ENCODE results near the gene SUCLG2.
A peak's percentile ranks its signal among the peaks of the same experiment; 100 is the strongest.

Gene SUCLG2

DNA sequence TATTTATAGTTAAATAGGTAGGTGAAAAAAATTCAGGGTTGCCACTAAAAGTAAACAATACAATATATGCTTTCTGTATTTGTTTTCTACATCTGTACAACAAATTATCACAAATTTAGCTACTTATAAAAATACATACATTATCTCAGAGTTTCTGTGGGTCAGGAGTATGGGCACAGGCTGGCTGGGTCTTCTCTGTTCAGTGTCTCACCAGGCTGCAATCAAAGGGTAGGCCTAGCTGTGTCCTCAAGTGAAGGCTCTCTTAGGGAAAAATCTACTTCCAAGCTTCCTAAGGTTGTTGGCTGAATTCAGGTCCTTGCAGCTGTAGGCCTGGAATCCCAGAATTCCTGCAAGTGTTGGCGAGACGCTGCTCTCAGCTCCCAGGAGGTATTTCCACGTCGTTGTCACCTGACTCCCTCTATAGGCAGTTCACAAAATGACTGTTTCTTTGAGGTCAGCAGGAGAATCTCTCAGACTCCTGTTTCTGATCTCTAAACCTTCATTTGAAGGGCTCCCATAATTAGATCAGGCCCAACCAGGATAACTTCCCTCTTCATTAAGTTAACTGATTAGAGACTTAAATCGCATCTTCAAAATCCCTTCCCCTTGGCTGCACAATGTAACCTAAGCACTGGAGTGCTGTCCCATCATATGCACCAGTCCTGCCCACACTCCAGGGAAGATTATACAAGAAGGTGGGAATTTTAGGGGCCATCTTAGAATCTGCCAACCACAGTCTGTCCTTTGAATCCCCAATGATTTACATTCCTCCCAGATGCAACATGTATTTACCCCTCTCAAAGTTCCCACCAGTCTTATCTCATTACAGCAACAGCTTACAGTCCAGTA is 296.6 kb downstream of the SUCLG2 start:
- DNase-seq: peak; percentile 6 to 11
- no peak for TF ChIP-seq GATA1 (IDR thresholded peaks at IDR 0.05; ENCODE audit: low read depth, low read length)
- no peak for TF ChIP-seq POLR2A (IDR thresholded peaks at IDR 0.05; ENCODE audit: low read length)

DNA sequence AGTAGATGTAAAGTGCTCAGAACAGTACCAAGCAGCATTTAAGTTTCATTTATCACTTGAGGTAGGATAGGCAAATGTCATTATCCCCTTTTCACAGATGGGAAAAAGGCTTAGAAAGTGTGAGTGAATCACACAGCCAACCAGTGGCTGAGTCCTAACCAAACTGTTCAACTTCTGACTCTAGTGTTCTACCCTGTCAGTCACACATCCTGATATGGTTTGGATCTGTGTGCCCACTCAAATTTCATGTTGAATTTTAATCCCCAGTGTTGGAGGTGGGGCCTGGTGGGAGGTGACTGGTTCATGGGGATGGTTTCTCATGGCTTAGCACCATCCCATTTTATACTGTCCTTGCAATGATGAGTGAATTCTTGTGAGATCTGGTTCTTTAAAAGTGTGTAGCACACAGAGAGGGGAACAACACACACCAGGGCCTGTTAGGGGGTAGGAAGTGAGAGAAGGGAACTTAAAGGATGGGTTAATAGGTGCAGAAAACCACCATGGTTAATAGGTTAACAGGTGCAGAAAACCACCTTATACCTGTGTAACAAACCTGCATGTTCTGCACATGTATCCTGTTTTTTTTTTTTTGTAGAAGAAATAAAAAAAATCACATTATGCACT is 304.7 kb downstream of the SUCLG2 start:
- DNase-seq: no peak
- TF ChIP-seq GATA1 (IDR thresholded peaks at IDR 0.05; ENCODE audit: low read depth, low read length) (no peak), POLR2A (IDR thresholded peaks at IDR 0.05; ENCODE audit: low read length) (no peak)

GRCh38 chr3:67346081-67346480 is 308.3 kb downstream of the SUCLG2 start:
- TF ChIP-seq POLR2A (IDR thresholded peaks at IDR 0.05; ENCODE audit: low read length) (no peak), GATA1 (IDR thresholded peaks at IDR 0.05; ENCODE audit: low read depth, low read length) (no peak)
- DNase-seq: no peak

- TF ChIP-seq POLR2A (IDR thresholded peaks at IDR 0.05; ENCODE audit: low read length) (no peak), GATA1 (IDR thresholded peaks at IDR 0.05; ENCODE audit: low read depth, low read length) (no peak)
- DNase-seq: no peak
Measured at GRCh38 chr3:67335813-67336212, 318.6 kb downstream of the SUCLG2 start.

DNA sequence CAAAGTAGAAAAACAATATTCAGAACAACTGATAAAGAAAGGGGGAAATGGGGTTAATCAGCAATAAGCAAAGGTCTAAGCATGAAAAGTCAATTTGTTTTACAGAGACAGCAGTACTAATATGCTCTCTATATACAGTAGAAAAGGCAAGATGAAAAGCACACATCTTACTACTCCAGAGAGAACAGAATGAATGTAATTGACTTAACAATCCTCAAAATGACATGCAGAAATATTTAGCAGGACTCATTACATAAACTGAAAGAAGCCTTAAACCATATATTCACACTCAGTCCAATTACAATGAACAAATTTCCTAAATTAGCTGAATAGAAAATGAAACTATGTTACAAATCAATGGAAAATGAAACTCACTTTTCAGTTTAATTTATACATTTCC is 319.8 kb downstream of the SUCLG2 start:
- no peak for DNase-seq
- TF ChIP-seq POLR2A (IDR thresholded peaks at IDR 0.05; ENCODE audit: low read length): no peak
- TF ChIP-seq GATA1 (IDR thresholded peaks at IDR 0.05; ENCODE audit: low read depth, low read length): no peak

DNA sequence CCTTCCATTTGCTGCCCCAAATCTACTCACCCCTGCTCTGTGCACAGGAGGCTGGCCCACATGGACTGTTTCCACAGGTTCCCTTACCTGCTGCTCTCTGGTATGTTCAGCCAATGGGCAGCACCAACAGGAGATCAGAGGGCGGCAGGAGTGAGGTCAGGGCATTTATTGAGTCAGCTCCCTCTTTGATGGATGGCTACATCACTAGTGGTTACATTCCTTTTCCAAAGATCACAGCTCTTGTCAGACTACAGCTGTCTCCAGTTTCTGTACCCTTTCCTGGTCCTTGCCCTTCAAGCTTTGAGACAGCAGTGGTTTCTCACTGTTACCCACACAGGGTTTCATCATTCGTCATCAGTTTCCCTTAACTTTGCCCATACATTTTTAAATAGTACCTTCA is 325.1 kb downstream of the SUCLG2 start:
- no peak for TF ChIP-seq POLR2A (IDR thresholded peaks at IDR 0.05; ENCODE audit: low read length)

DNA sequence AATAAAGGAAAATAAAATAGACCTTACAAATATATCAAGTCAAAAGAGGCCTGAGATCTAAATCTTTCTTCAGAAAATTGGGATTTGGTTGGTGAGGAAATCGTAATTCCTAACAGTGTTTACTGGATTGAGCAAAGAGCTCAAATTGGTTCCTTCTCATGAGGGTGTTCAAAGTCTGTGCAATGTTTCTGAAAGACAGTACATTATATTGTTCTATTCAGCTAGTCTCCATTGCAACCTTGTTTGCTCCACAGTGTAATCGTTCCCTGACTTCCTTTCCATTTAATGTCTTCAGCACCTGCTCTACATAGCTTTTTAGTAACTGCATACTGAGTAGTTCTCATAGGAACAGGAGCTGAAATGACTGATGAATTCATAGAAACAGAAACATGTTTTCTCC is 326.8 kb downstream of the SUCLG2 start:
- no peak for DNase-seq
- TF ChIP-seq POLR2A (IDR thresholded peaks at IDR 0.05; ENCODE audit: low read length): no peak
- TF ChIP-seq GATA1 (IDR thresholded peaks at IDR 0.05; ENCODE audit: low read depth, low read length): no peak

More for the DNA sequence above, 325.1 kb downstream of the SUCLG2 start:
- no peak for DNase-seq

DNA sequence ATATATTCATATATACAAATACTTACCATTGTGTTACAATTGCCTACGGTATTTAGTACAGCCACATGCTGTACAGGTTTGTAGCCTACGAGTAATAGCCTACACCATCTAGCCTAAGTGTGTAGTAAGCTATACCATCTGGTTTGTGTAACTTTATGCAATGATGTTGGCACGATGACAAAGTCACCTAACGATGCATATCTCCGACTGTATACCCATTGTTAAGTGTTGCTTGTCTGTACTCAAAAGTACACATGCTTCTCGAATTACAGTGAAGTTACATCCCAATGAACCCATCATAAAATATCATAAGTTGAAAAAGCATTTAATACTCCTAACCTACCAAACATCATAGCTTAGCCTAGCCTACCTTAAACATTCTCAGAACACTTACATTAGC is 329.2 kb downstream of the SUCLG2 start:
- no peak for DNase-seq
- TF ChIP-seq GATA1 (IDR thresholded peaks at IDR 0.05; ENCODE audit: low read depth, low read length) (no peak), POLR2A (IDR thresholded peaks at IDR 0.05; ENCODE audit: low read length) (no peak)

Measured in erythroblast (primary cell).